SK-N-MC (cell line): Measurements from ENCODE around the gene TMEM35A.

Experiments
- EZH2 ChIP-seq: fragments of 200-600 bp; sonication (generic); IDR thresholded peaks from one replicate; pipeline ENCODE4 v1.6.1; 2017; ENCODE audit warnings: antibody characterized with exemption
- FOXP2 ChIP-seq: optimal IDR thresholded peaks from 2 replicates; pipeline ENCODE3; 2011; ENCODE audit warnings: mild to moderate bottlenecking, moderate library complexity; ENCODE audit not compliant: insufficient read depth; ENCODE audit errors: extremely low read length, control extremely low read depth
- POLR2AphosphoS5 ChIP-seq: IDR thresholded peaks from 2 replicates; pipeline ENCODE4 v1.6.1; 2012; ENCODE audit warnings: mild to moderate bottlenecking, low read depth, low read length, borderline replicate concordance

DNA sequence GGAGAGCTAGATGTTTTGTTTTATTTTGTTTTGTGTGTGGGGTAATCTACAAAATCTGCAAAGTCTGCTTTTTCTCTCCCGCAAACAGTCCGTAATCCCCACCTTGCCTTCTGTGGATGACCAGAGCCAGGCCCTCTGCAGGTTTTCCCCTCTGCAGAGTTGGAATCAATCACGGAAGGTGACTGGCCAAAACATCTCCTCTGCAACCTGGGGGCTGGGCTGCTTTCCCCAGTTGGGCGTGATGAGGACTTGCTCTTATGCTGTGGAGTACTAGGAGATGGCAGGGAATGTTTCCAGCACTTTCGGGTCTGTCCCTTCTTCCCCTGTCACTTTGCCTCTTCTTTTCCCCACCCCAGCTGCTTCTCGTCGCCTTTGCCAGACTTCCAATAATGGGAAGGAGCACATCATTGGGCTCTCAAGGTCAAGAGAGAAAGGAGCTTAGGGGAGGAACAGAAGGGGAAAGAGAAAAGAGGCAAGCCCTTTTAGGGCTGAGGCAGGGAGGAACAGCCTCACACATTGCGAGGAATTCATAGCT is 1.1 kb downstream of the TMEM35A start:
- TF ChIP-seq EZH2 (no peak), POLR2AphosphoS5 (no peak), FOXP2 (no peak)
